GM12878 (cell line): ENCODE data around the gene PGF. TPM values are rescaled to one million over a fixed set of nuclear protein-coding genes. Genes with fewer than 3 reads are reported as not detected.

Experiments
- ATAC-seq: fragments of 200-7000 bp; cut with Tn5 transposase; 3 replicates; pipeline ENCODE4 v1.9.1; 2020; ENCODE audit warnings: mild to moderate bottlenecking, moderate library complexity
- BruUV-seq: library from RNA; stranded (reverse); fragments of 400-500 nt; replicated peaks from 2 replicates; lab custom pipeline; 2021; lab: Mats Ljungman, UMichigan
- CTCF ChIA-PET: fragments of 300-600 bp; sonication (Branson Sonifier 250); formaldehyde crosslinking; extraction: SDS; loops from one replicate; lab custom pipeline; 2021; ENCODE audit warnings: inconsistent platforms; lab: Yijun Ruan, JAX
- POLR2A ChIA-PET: fragments of 350-600 bp; formaldehyde crosslinking; extraction: SDS; loops from one replicate; lab custom pipeline; 2021; ENCODE audit warnings: inconsistent platforms; lab: Charles Lee
- RAD21 ChIA-PET: fragments of 300-600 bp; sonication (Branson Sonifier 250); formaldehyde crosslinking; loops from one replicate; lab custom pipeline; 2023; ENCODE audit warnings: antibody characterized with exemption; ENCODE audit not compliant: unreplicated experiment; lab: Charles Lee
- SMC1A ChIA-PET: fragments of 300-600 bp; sonication (Branson Sonifier 250); formaldehyde crosslinking; loops from one replicate; lab custom pipeline; 2023; ENCODE audit not compliant: unreplicated experiment, uncharacterized antibody; lab: Charles Lee
- DNase-seq: peaks from one replicate; pipeline ENCODE4 v3.0.0-alpha.2; 2011; ENCODE audit warnings: low read depth, low spot score
- FAIRE-seq: peaks from 3 replicates; lab custom pipeline; 2011; peaks lifted over from hg19 to GRCh38; lab: Jason Lieb, UNC
- H2AFZ ChIP-seq: 2 replicates; pipeline ENCODE4 v1.6.0; 2011; ENCODE audit warnings: low read depth, low read length, control low read depth; ENCODE audit not compliant: control insufficient read depth
- H3K27ac ChIP-seq: 2 replicates; pipeline ENCODE4 v1.5.1; 2011; ENCODE audit warnings: control low read depth; ENCODE audit not compliant: control insufficient read depth, insufficient read depth
- H3K27me3 ChIP-seq, 2 experiments: replicated peaks in 1 of 2; 2 replicates each; pipeline versions ENCODE4 v1.6.0 to v1.6.1; 2011; ENCODE audit warnings: low read length in 1 of 2; ENCODE audit not compliant: control insufficient read depth in 2 of 2, insufficient read depth in 2 of 2
- H3K36me3 ChIP-seq, 2 experiments: 2 replicates each; pipeline ENCODE4 v1.5.1; 2011; ENCODE audit warnings: low read length in 1 of 2; ENCODE audit not compliant: control insufficient read depth in 2 of 2, insufficient read depth in 2 of 2
- H3K4me1 ChIP-seq: 2 replicates; pipeline ENCODE4 v1.6.1; 2011; ENCODE audit warnings: mild to moderate bottlenecking, low read length, moderate library complexity, mixed read lengths; ENCODE audit not compliant: control insufficient read depth, insufficient read depth
- H3K4me2 ChIP-seq: 2 replicates; pipeline ENCODE4 v1.6.0; 2011; ENCODE audit warnings: control low read depth; ENCODE audit not compliant: control insufficient read depth, insufficient read depth
- H3K4me3 ChIP-seq: fragments of 200-600 bp; sonication (generic); 2 replicates; pipeline ENCODE4 v1.5.1; 2016
- H3K79me2 ChIP-seq: 2 replicates; pipeline ENCODE4 v1.6.0; 2011; ENCODE audit warnings: low read length; ENCODE audit not compliant: control insufficient read depth, insufficient read depth
- H3K9ac ChIP-seq: 2 replicates; pipeline ENCODE4 v1.8.0; 2011; ENCODE audit warnings: low read length, control low read depth, mixed read lengths; ENCODE audit not compliant: control insufficient read depth, insufficient read depth
- H3K9me3 ChIP-seq: replicated peaks from 3 replicates; pipeline ENCODE4 v1.5.1; 2011; ENCODE audit warnings: mild to moderate bottlenecking, low read length; ENCODE audit not compliant: control insufficient read depth, insufficient read depth
- H4K20me1 ChIP-seq: 2 replicates; pipeline ENCODE4 v1.6.0; 2011; ENCODE audit not compliant: control insufficient read depth, insufficient read depth
- BCL11A ChIP-seq: IDR thresholded peaks from 2 replicates; pipeline ENCODE4 v1.6.1; 2011; ENCODE audit warnings: low read depth, low read length
- EP300 ChIP-seq, 2 experiments: fragments of 150-350 bp in 1 of 2; IDR thresholded peaks; 2 replicates each; pipeline ENCODE4 v1.6.1; 2011 to 2012; ENCODE audit warnings: low read depth in 2 of 2, low read length in 2 of 2, borderline replicate concordance in 1 of 2, improper control_type of control experiment in 1 of 2, inconsistent platforms in 1 of 2; ENCODE audit not compliant: control insufficient read depth in 1 of 2
- RAD21 ChIP-seq: IDR thresholded peaks from 2 replicates; pipeline ENCODE4 v1.6.1; 2011; ENCODE audit warnings: mild to moderate bottlenecking, low read depth, low read length, moderate library complexity; ENCODE audit not compliant: insufficient read depth
- TCF7 ChIP-seq: IDR thresholded peaks from 2 replicates; pipeline ENCODE4 v1.6.1; 2014; ENCODE audit warnings: antibody characterized with exemption, borderline replicate concordance
- WGBS: methylation state at CpG from one replicate; pipeline ENCODE4 v1.1.6; 2016; ENCODE audit warnings: low lambda C conversion rate; ENCODE audit not compliant: insufficient replicate concordance, insufficient coverage; ENCODE audit errors: missing lambda C conversion rate; 5-methylcytosine and 5-hydroxymethylcytosine counted together
- in situ Hi-C: fragments of 300-500 bp; cut with MboI; formaldehyde crosslinking; loops from 9 replicates; pipeline ENCODE4 v1.14.3; 2018; ENCODE audit warnings: mixed read lengths
- intact Hi-C: fragments of 100-400 bp; cut with micrococcal nuclease; formaldehyde crosslinking; loops from one replicate; pipeline ENCODE4 v1.14.2; 2022; ENCODE audit not compliant: unreplicated experiment
- polyA plus RNA-seq, 11 experiments: library from polyadenylated mRNA; depleted of rRNA in 4 of 11; unstranded in 6 of 11; stranded (reverse) in 5 of 11; fragments of >200 nt; fragmentation: Nextera tagmentation in 4 of 11; fragmentation: Illumina TruSeq in 1 of 11; extraction: Ambion mirVana in 4 of 11; extraction: Trizol in 1 of 11; gene quantifications; 1 replicate in 1 of 11; 2 replicates in 10 of 11; pipeline versions ENCODE4 v1.2.1 to v1.2.3, GENCODE V29; 2011 to 2016; ENCODE audit warnings: inconsistent platforms in 2 of 11, missing spikeins in 2 of 11, low read depth in 1 of 11
- total RNA-seq, 4 experiments: library from RNA; depleted of rRNA in 3 of 4; stranded (reverse); fragments of >200 nt in 3 of 4; fragmentation: Illumina TruSeq in 1 of 4; extraction: Trizol in 1 of 4; gene quantifications; 2 replicates each; pipeline versions ENCODE4 v1.2.1 to v1.2.3, GENCODE V29; 2013 to 2021

Gene PGF
- total and polyA plus RNA-seq, 10 of the 15 experiments (the other 5 are each of a cell fraction or from before 2014, with no cell fraction given): 0.11 to 5.5 (median 0.63) TPM

DNA sequence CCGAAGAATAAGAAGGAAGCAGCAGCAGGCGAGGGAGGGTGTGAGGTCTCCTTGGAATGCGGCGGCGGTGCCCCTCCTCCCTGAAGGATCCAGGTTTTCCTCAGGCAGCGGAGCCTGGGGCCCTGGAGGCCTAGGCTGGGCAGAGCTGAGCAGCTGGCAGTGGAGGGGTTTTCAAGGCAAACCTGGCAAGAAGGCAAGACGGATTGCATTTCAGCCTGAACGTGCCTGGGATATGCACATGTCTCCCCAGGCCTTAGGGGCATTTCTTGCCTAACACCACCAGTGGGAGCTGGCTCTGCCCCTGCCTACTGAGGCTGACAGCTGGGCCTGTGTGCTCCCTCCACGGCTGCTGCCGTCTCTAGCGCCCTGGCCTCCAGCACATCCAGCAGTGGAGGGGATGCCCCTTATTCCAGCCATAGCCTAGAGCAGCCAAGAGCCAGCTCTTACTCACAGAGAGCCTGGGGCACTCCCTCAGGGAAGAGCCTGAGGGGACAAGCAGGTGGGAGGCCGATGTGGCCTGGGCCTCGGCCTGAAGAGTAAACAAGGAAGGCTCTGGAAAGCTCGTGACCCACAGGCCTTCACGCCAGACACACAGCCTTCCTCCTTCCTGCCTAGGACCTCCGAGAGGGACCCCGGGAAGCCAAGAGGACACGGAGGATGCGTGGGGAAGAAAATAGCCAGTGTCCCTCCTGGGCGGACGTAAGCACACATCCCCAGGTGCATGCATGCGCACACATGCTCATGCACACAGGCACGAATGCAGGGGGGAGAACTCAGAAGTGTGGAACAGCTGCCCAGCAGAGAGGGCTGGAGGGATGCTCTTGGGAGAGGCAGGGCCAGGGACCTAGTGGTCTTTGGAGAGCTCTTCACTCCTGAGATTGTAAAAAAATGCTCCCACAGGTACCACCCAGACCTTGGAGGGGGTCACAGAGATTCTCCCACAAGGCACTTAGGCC lies 24.3 kb upstream of the PGF start (continued):
- no peak for TF ChIP-seq EP300 (IDR thresholded peaks at IDR 0.05; ENCODE audit: borderline replicate concordance in 1 of 2, control insufficient read depth in 1 of 2, low read depth in 2 of 2, low read length in 2 of 2)

DNA sequence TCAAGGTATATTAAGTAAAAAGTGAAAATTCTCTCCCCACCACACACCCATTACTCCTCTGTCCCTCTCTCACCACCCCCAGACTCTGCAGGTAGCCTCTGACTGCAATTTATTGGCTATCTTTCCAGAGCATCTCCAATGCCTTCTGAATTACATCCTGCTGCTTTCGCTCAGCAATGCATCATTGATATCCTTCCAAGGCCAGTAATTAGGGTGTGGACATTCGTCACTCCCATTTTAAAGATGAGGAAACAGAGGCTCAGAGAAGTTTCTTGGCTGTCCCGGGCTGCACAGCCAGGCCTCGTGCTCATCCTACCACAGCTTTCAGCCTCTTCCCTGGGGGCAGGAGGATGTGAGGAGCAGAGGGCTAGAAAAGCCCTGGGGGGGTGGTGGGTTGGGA lies 23.6 kb upstream of the PGF start:
- H3K36me3 ChIP-seq: no peaks in the 10 kb centered on the region
- ChIA-PET CTCF (interaction anchor here (1.4 kb wide), 1 partner anchor 10 kb away, joined by 3 read pairs; no protein-coding TSS in a partner anchor), POLR2A (no interaction called here), RAD21 (no interaction called here), SMC1A (no interaction called here)
- intact Hi-C loops: no loop called here
- no peak overlapping the region for H3K4me3 ChIP-seq
- TF ChIP-seq TCF7: no peak
- no peak for TF ChIP-seq RAD21
- TF ChIP-seq BCL11A: no peak
- H3K27me3 ChIP-seq: no peaks in the 10 kb centered on the region; a peak in 1 of 4 replicates
- no peak overlapping the region for H3K4me2 ChIP-seq
- ATAC-seq (no peak), DNase-seq (no peak), FAIRE-seq (no peak)
- no TSS peak for BruUV-seq
- no peaks in the 10 kb centered on the region for H4K20me1 ChIP-seq
- H3K9me3 ChIP-seq: no peaks in the 10 kb centered on the region
- H3K79me2 ChIP-seq: no peaks in the 10 kb centered on the region
- WGBS: 26% methylated on average over 4 of the region's 4 CpGs
- H3K27ac ChIP-seq: no peak overlapping the region
- in situ Hi-C loops: no loop called here
- H2AFZ ChIP-seq: no peak overlapping the region
- H3K9ac ChIP-seq: no peak overlapping the region
- H3K4me1 ChIP-seq: peaks cover 5% of the 10 kb centered on the region; the same call in 1 of the 2 replicates
